T-helper 9 cell (primary cell): Measurements from ENCODE around the gene DAPK2.

Experiments used
- DNase-seq: peaks from one replicate; pipeline ENCODE4 v3.0.0-alpha.2; 2020

DAPK2 gene

DNA sequence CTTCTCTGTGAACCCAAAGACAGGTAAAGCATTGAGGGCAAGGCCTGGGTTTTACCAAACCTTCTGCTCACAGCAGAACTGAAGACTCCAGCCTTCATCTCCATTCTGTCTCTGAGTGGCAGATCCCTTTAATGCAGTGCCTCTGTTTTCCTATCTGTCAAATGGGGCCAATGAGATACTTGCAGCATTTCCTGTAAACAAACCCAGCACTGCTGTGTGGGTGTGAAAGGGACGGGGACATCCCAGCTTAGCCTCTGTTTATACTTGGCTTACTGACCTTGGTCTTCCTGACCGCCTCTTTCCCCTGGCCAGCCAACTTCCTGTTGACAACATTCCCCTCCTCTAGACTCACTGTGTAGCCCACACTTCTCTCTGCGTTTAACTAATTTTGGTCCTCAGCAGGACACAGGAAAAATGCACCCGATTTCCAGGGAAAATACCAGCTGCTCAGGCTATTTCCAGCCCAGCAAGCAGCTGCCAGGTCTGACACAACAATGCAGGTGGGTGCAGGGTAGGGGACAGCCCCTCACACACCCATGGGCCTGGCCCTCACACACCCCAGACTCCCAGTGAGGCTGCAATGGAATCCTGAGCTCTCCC, 106.7 kb downstream of the DAPK2 start:
- no peak for DNase-seq

DNA sequence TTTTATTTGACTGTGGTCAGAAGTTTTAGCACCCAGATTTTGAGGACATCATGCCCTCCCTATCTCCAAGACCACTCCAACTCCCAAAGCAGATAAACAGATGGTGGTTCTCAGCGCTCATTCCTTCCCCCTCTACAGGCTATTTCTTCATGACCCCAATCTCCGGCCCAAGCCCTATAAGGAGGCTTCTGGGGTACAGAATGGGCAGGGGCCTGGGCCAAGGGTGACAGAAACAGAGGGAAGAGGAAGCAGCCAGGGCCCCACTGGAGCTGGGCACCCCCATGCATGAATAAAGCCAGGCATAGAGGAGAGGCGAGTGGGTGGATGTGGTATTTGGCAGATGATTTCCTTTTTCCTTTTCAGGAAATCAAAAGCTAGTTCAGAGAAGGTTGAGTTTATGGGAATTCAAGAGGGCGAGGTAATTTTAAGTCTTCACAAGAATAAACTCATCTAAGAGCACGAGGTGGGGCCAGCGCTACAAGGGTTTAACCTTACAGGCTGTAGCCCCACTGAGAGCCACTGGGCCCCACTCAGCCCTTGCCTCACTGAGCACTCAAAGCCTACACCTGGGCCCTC, 107.7 kb downstream of the DAPK2 start:
- no peak for DNase-seq

DNA sequence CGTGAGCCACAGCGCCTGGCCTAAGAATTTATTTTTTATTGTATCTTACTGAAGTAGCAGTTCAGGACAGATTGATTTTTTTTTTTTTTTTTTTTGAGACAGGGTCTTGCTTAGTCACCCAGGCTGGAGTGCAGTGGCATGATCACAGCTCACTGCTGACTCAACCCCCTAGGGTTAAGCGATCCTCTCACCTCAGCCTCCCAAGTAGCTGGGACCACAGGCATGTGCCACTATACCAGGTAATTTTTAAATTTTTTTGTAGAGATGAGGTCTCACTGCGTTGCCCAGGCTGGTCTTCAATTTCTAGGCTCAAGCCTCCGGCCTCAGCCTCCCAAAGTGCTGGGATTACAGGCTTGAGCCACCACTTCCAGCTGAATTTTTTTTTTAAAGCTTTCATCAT, 112.8 kb downstream of the DAPK2 start:
- DNase-seq: no peak

DNA sequence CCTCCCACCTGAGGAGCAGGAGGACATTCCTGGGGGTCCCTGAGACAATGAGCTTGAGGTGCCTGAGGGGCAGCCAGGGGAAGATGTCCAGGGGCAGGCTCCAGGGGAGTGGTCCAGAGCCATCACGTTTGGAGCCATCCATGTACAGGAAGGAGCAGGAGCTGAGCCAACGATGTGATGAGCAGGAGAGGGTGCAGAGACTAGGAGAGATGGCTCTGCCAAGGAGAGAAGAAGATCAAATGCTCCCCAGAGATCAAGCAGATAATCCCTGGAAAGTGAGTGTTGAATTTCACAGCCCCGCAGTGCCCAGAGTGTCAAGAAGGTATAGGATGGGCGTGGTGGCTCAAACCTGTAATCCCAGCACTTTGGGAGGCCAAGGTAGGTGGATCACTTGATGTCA, 114.7 kb downstream of the DAPK2 start:
- DNase-seq: no peak

DNA sequence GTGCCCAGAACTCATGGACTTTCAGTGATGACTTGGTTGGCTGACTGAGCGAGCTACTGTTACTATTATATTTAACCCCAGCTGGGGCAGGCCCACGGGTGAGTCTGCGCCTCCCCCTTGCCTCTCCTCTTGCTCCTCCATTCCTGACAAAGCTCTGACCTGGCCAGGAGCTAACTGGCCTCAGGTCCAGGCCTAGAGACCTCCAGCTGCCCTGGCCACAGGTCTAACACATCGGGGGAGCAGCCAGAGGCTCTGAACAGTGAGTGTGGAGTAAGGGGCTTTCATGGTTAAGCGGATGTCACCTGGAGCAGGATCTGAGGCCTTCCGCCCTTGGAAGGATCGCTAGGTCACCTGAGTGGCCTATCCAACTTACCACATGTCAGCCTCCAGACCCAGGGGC, 116.3 kb downstream of the DAPK2 start:
- DNase-seq: no peak

DNA sequence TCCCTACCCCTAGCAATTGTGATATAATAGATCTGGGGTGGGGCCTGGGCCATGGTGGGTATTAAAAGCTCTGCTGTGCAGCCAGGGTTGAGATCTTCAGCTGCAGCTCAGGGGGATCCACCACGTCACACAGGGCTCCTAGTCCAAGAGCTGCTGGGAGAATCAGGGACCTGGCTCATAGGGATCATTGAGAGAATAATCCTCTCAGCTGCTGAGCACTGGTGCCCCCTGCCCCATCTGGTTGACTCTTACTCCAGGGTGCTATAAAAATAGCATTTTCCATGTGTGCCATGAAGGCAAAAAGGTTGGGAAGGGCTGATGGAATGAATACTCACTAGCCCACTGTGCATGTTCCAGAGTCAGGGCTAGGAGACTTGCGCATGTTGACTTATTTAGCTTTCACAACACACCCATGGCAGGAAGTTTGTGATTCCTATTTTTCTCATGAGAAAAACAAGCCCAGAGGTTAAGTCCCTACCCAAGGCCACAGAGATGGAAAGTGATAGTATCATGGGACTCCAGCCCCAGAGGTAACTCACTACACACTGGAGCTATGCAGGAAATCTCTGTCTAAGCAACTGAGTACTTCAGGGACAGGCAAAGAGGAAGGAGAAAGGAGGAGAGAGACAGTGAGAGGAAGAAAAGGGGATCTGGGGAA, 118.0 kb downstream of the DAPK2 start:
- DNase-seq: no peak

DNA sequence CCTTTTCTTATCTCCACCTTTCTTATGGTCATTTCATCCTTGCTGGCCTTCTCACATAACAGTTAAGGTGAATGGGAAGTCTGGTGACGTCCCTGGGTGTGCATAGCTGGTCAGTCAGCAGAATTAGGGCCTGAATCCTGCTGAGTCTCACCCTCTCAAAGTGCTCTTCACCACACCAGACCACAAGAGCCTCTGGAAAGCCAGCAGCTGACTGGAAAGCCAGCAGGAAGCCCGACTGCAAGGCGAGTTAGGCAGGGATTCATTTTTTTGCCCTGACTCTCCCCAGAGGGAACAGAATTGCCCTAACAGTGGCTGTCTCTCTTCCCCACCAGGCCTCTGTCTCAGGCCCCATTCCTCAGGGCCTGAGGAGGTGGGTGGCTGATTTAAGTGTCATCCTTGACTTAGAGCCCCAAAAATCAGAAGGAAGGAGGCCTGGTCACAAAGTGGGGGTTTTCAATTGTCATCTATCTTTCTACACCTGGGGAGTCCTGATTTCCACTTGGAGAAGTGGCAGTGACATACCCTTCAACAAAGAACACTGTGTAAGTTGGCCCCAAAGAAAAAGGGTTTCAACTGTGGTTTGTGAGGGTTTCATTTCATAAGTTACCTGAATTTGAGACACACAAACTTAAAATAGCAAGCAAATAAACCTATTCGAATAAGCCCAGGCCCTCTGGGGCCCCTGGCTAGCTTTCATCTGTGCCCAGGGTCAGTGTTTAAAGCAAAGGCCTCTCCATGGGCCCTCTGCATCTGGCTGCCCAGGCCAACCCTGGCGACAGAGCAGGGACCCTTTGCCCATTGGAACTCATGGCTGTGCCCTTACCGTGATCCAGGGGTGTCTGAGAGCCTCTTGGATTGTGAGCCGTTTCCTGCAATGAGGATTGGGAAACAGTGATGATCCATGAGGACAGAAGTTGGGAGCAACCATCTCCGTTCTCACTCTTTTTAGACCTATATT, 122.0 kb downstream of the DAPK2 start:
- no peak for DNase-seq

DNA sequence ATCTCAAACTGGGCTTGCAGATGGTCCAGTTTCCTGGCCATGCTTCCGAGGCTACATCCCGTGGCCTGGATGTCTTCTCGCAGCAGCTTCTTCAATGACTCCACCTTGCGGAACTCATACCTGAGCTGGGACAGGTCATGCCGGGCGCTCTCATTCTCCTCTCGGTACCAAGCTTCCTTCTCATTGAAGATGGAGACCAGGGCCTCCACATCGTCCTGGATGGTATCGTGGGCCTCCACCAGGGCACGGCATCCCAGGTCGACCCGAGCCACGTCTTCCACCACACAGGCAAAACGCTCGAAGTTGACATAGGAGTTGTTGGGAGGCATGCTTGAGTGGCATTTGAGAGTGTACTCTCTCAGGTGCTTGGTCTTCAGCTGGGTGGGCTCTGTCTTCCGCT, 123.4 kb downstream of the DAPK2 start:
- DNase-seq: no peak

DNA sequence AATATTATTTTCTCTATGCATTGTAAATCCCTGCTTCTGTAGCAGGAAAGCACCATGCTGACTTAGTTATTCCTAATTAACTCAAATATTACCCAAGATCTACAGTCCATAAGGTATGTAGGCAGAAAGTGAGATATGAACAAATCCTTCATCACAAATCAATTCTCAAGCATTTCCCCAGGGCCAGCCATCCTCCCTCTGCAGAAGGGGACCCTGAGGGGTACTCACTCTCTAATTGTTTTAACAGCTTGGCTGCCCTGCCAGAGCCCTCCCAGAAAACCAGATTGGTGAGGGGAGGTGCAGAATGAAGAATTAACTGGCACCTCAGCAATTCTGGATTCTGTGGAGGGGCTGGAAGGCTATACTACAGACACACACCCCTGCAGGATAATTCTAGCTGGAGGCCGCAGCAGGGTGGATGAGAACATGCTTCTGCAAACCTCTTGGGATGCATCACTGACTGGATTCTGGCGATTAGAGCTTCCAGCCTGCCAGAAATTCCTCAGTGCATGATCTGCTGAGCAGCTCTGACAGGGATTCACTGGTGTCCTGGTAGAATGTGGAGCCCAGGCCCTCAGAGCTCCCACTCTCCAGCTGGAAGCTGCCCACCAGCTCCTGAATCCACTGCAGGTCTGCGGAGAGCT, 123.9 kb downstream of the DAPK2 start:
- no peak for DNase-seq

DNA sequence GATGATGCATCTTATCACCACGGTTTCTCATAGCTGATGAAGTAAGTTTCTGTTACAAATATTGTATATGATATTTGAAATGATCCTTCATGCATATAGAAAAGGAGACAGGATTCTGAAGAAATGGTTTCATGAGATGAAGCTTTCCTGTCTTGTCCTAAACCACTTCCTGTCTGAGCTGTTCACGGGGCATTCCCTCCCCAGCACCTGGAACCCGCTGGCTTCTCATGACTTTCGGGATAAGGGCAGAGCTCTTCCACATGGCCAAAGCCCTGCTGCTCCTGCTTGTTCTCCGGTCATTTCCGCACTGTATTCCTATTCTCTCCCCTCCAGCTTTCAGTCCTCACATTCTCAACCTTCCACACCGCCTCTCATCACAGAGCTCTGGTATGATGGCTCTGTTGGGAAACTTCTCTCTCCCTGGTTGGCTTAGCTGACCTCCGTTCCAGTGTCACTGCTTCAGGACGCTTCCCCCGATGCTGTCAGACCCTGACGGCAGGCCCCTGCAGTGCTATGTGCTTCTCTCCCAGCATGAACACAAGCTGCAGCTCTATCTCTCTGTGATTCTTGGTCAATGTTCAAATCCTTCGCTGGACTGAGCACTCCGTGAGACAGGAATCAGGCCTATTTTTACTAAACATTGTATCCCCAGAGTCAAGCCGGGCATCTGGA, 125.6 kb downstream of the DAPK2 start:
- DNase-seq: no peak

DNA sequence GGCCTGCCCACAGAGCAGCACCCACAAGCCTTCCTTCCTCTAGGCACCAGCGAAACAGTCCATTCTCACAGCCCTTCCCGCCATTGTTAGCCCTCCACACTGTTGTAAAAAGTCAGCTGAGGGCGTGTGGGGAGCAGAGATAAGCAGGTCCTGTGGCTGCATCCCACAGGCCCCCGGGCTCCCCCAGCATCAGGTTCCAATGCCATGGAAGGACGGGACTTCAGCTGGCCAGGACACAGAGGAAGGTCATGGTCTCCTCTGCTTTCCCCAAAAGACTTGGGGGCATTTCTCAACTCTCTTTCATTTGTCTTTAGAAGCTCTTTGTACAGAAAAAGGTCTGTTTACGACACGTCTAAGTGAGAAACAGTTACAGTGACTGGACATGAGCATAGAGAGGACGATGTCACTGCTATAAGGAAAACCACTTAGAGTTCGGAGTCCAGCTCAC, 127.4 kb downstream of the DAPK2 start:
- DNase-seq: no peak

DNA sequence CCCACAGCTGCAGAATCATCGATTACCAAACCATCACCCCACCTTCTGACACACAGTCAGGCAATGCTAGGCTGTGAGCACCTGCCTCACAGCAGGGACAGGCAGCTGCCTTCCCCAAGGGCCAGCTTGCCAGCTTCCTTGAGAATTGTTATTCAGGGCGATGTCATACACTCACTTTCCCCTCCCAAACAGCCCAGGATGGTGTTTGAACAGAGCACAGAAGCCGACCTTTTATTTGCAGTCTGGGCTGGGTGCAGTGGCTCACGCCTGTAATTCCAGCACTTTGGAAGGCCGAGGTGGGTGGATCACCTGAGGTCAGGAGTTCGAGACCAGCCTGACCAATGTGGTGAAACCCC, 128.0 kb downstream of the DAPK2 start:
- DNase-seq: no peak

DNA sequence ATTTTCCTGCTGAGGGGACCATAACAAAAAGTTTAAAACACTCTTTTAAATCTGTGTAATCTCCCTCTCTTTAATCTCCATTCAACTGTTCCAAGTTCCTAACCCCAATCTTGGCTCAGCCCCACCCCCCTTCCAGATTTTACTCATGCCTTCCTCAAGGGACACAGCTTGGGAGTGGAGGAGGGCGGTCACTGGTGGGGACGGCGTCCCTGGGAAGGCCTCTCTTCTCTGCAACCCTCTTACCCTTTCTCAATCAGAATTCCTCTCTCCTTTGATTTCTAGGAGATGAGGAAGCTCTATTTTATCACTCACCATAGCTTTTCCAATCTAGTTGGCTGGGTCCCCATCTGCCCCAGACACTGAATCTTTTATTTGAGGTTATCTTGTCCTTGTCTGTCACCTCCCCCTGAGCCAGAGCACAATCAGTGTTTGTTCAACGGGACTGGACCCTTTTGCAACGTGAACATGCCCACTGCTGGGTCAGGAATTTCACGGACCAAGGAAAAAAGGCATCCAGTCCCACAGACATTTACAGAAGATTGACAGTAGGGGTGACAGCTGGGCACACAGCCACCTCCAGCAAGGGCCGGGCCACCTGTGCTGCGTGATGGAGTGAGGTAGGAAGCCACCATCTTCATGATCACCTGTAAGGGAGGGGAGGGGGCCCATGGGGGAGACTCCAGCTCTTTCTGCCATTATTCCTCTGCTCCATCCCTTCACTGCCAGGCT, 128.5 kb downstream of the DAPK2 start:
- no peak for DNase-seq

DNA sequence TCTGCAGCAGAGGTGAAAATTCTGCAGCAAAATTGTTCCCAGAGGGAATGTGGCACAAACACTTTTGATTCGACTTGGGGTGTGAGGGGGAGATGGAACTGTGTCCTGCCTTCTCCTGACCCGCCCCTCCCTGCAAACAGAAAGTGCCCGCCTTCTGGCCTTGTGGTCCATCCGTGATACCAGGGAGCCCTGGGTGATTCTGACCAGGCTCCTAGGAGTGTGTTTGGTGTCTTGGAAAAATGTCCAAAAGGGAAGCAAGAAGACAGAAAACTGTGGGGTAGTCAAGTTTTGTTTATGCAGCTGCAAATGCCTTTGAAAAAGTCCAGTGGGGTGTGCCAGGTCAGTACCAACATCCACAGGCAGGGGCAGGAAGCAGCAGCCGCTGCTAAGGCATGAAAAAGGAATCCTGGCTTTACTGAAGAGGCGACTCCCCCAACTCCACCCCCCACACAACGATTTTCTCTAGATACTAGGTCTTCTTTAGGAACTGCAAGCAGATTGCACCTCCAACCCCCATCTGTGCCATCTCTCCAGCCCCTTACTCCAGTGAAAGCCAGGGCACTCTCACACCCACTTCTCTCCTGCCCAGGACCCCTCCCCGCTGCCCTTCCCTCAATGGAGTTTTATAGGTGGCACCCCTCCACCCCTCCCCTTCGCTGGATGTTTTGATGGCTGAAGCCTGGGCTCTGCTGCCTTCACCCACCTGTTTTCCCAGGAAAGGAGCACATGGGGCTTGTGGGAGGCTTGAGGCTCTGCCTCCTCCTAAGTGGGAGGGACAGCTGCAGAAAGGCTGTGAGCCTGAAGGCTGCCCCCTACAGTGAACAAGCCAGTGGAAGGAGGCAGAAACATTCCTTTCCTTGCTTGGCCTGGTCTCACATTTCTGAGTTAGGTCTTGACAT, 130.2 kb downstream of the DAPK2 start:
- no peak for DNase-seq

DNA sequence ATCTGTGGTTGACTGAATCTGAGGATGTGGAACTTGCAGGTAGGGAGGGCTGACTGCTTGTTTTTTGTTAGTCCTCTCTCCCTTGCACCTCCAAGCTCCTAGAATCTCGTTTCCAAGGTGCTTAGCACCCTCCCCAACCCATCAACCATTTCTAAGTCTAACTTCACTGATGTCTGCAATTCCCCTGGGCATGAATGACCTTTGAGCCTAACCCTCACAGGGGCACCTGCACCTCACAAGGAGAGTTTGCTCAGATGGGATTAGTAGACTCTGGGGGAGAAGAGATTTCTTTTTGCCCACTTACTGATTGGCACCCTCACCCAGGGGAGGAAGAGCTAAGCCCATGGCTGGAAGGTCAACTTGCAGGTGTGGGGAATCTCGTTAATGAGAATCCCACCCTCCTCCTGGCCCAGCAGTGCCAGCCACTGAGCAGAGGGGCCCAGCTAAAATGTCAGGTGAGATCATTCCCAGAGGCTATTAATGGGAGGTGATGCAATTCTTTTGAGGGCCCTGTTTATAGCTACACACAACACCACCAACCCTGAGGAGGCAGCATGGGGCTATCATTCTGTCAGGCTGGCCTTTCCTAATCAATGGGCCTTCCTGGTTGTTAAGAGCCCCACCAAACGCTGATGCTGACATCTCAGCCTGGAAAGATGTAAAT, 130.9 kb downstream of the DAPK2 start:
- no peak for DNase-seq

DNA sequence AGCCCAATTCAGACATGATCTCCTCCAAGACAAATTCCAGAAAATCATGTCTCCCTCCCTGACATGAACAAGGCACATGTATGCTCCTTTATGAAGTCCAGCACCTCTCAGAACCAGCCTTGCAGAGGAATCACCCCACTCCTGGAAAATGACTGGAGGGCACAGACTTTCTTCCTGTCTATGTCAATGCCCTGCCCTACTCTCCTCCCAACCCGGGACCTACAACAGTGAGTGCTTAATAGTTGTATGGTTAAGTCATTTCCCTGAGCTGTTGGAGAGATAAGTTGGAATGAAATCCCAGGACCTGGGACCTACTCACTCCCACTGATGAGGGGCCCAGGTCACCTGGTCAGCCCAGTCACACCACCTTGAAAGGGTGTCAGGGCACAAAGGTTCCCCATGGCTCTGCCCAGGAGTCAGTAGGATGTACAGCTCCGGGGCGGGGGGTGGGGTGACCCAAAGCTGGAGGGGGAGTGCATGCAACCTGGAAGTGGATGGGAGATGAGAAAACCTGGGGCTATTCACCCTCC, 132.4 kb downstream of the DAPK2 start:
- no peak for DNase-seq

DNA sequence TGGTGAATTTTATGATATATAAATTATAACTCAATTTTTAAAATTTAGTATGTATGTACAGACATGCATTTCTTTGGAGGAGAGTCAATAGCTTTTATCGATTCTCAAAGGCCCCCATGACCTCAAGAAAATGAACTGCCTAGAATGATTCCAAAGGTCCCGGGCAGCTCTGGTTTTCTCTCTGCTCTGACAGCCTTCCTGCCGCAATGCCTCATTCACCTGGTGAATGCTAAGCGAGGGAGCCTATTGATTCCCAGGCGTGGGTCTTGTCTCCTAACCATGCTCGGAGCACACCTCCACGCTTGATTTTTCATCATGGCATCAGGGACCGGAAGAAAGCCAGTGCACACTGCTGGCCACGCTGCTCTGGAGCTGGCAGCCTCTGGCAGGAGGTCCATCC, 132.9 kb downstream of the DAPK2 start:
- DNase-seq: no peak

DNA sequence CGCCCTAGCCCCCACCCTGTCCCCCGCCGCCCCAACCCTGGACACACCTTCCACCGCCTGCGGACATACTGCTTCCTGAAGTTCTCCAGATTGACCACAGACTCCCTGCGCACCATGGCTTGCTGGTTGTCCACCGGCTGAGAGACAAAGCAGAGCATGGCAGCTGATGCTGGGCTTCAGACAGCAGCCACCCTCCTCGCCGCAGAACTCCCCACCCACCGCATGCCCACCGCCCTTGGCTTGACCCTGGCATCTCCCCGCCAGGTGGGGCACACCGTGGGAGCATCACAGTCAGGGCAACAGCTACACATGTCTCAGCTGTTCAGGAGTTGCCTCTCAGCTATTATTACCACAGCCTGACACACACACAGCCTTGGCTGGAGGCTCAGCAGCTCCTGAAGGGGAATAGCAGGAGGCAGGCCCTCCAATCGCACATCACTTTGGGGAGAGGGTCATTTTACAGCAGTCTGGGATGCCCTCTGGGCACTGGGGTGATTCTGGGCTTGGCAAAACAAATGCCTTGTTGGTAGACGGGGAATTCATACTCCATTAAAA, 134.1 kb downstream of the DAPK2 start:
- no peak for DNase-seq

DNA sequence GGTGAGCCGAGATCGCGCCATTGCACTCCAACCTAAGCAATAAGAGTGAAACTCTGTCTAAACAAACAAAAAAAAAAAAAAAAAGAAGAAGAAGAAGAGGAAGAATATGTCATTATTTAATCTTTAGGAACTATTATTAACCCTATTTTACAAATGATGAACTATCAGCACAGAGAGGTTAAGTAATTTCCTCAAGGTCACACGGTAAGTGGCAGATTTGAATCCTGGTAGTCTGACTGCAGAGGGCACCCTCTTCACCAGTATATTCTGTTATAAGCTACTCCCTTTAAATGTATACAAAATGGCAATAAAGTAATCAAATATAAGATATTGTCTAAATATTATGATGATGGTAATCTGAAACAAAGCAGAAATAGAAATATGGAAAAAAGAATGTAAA, 135.1 kb downstream of the DAPK2 start:
- DNase-seq: no peak
